Smooth muscle cell (in vitro differentiated cells): ENCODE data around the gene BPI. TPM values are rescaled to one million over a fixed set of nuclear protein-coding genes. Genes with fewer than 3 reads are reported as not detected.

Experiments used
- DNase-seq: peaks from one replicate; lab custom pipeline; 2025; ENCODE audit not compliant: unreplicated experiment; lab: John Stamatoyannopoulos, UW
- H2AFZ ChIP-seq: fragments of 200-600 bp; sonication (generic); 2 replicates; pipeline ENCODE4 v1.6.0; 2016; ENCODE audit warnings: antibody characterized with exemption, low read depth, mild to moderate bottlenecking
- H3F3A ChIP-seq: fragments of 200-600 bp; sonication (generic); 2 replicates; pipeline ENCODE4 v1.6.0; 2017; ENCODE audit warnings: antibody characterized with exemption, low read depth
- H3K27ac ChIP-seq: fragments of 200-600 bp; sonication (generic); 2 replicates; pipeline ENCODE4 v1.5.1; 2016; ENCODE audit warnings: low read depth, mild to moderate bottlenecking
- H3K27me3 ChIP-seq: fragments of 200-600 bp; sonication (generic); 2 replicates; pipeline ENCODE4 v1.6.1; 2016; ENCODE audit warnings: low read depth, mild to moderate bottlenecking
- H3K36me3 ChIP-seq: fragments of 200-600 bp; sonication (generic); 2 replicates; pipeline ENCODE4 v1.5.1; 2016; ENCODE audit warnings: low read depth
- H3K4me1 ChIP-seq: fragments of 200-600 bp; sonication (generic); 2 replicates; pipeline ENCODE4 v1.5.1; 2016; ENCODE audit warnings: low read depth
- H3K4me2 ChIP-seq: fragments of 200-600 bp; sonication (generic); 2 replicates; pipeline ENCODE4 v1.6.0; 2016; ENCODE audit warnings: mild to moderate bottlenecking
- H3K4me3 ChIP-seq: fragments of 200-600 bp; sonication (generic); 2 replicates; pipeline ENCODE4 v1.5.1; 2016; ENCODE audit warnings: mild to moderate bottlenecking
- H3K79me2 ChIP-seq: fragments of 200-600 bp; sonication (generic); 2 replicates; pipeline ENCODE4 v1.6.0; 2016; ENCODE audit warnings: low read depth, mild to moderate bottlenecking
- H3K9ac ChIP-seq: fragments of 200-600 bp; sonication (generic); 2 replicates; pipeline ENCODE4 v1.6.0; 2016; ENCODE audit warnings: low read depth
- H3K9me3 ChIP-seq: fragments of 200-600 bp; sonication (generic); replicated peaks from 2 replicates; pipeline ENCODE4 v1.5.1; 2016; ENCODE audit warnings: low read depth
- H4K20me1 ChIP-seq: fragments of 200-600 bp; sonication (generic); 2 replicates; pipeline ENCODE4 v1.6.0; 2016; ENCODE audit warnings: low read depth
- CTCF ChIP-seq: fragments of 200-600 bp; sonication (generic); IDR thresholded peaks from 2 replicates; pipeline ENCODE4 v1.5.1; 2017; ENCODE audit warnings: borderline replicate concordance, mild to moderate bottlenecking, antibody characterized with exemption; ENCODE audit not compliant: insufficient read depth, poor library complexity, severe bottlenecking
- WGBS: methylation state at CpG from one replicate; pipeline ENCODE4 v1.1.7; 2016; ENCODE audit warnings: low lambda C conversion rate; 5-methylcytosine and 5-hydroxymethylcytosine counted together
- polyA plus RNA-seq: library from polyadenylated mRNA; unstranded; fragments of >200 nt; fragmentation: Nextera tagmentation; extraction: Ambion mirVana; gene quantifications from 2 replicates; pipeline ENCODE4 v1.2.1, GENCODE V29; 2016
- total RNA-seq: library from RNA; depleted of rRNA; stranded (reverse); fragments of >200 nt; gene quantifications from 2 replicates; pipeline ENCODE4 v1.2.3, GENCODE V29; 2014

The BPI gene
- total and polyA plus RNA-seq, 2 experiments from 2014 or later, result not detected

- Histone ChIP-seq H3K9me3 (no peaks in the 10 kb centered on the region), H2AFZ (no peak overlapping the region), H3K4me3 (no peak overlapping the region), H3K4me2 (no peak overlapping the region), H3K36me3 (no peaks in the 10 kb centered on the region), H3K4me1 (no peaks in the 10 kb centered on the region), H3K9ac (no peak overlapping the region), H3K27me3 (no peaks in the 10 kb centered on the region), H3K27ac (no peak overlapping the region), H4K20me1 (no peaks in the 10 kb centered on the region), H3F3A (no peaks in the 10 kb centered on the region), H3K79me2 (no peaks in the 10 kb centered on the region)
- 80% methylated on average over 15 of the region's 15 CpGs for WGBS
- TF ChIP-seq CTCF, result no peak
- DNase-seq, result no peak
These were observed 47.2 kb downstream of the BPI start for GRCh38 chr20:38350879-38351775.

GRCh38 chr20:38353316-38353715 lies 49.4 kb downstream of the BPI start:
- TF ChIP-seq CTCF, result no peak
- no peak overlapping the region for H3K4me3 ChIP-seq
- H3F3A ChIP-seq, result no peaks in the 10 kb centered on the region
- H3K4me2 ChIP-seq, result no peak overlapping the region
- H2AFZ ChIP-seq, result no peak overlapping the region
- H3K4me1 ChIP-seq, result no peaks in the 10 kb centered on the region
- DNase-seq, result no peak
- no peaks in the 10 kb centered on the region for H3K27me3 ChIP-seq
- H3K36me3 ChIP-seq, result no peaks in the 10 kb centered on the region
- H3K79me2 ChIP-seq, result no peaks in the 10 kb centered on the region
- H3K9ac ChIP-seq, result no peak overlapping the region
- no peak overlapping the region for H3K27ac ChIP-seq
- no peaks in the 10 kb centered on the region for H4K20me1 ChIP-seq
- H3K9me3 ChIP-seq, result no peaks in the 10 kb centered on the region
- 54% methylated on average over 7 of the region's 7 CpGs for WGBS

GRCh38 chr20:38354227-38354626 lies 50.3 kb downstream of the BPI start:
- DNase-seq, result no peak
- H2AFZ ChIP-seq, result no peak overlapping the region
- no peaks in the 10 kb centered on the region for H3K27me3 ChIP-seq
- H3K4me1 ChIP-seq, result no peaks in the 10 kb centered on the region
- TF ChIP-seq CTCF, result no peak
- H3K27ac ChIP-seq, result no peak overlapping the region
- no peak overlapping the region for H3K9ac ChIP-seq
- no peaks in the 10 kb centered on the region for H3K9me3 ChIP-seq
- H3F3A ChIP-seq, result no peaks in the 10 kb centered on the region
- H3K4me2 ChIP-seq, result no peak overlapping the region
- 91% methylated on average over 10 of the region's 10 CpGs for WGBS
- no peak overlapping the region for H3K4me3 ChIP-seq
- H3K36me3 ChIP-seq, result no peaks in the 10 kb centered on the region
- H3K79me2 ChIP-seq, result no peaks in the 10 kb centered on the region
- no peaks in the 10 kb centered on the region for H4K20me1 ChIP-seq
